ENCODE measurements around the gene SLC9B1. TPM values are rescaled to one million over a fixed set of nuclear protein-coding genes. Genes with fewer than 3 reads are reported as not detected.

Gene SLC9B1
- total and polyA plus RNA-seq, 12 donors = 0.07 to 1.4 (median 0.66) TPM; not detected in 3

DNA sequence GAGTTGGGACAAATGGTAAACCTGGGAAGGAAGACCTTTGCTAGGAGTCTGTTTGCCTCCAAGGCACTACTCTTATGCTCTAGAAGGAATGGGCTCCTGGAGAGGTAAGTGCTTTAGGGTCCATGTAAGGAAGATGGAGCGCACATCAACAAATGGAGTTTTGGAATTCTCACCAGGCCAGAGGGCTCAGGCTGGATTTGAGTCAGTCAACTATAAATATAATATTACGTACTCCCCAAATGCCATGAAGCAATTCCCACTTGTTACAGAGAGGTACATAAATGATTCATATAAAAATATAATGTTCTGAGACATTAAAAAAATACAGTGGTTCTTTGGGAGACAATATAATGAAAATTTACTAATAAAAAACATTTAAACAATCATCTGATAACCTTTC is 1.6 kb upstream of the SLC9B1 start:
- no peak overlapping the region for H3K4me3 ChIP-seq
- intact Hi-C loops (cut with DNase I) = no loop called here
- H3K27me3 ChIP-seq = no peaks in the 10 kb centered on the region
- DNase-seq (no peak), ATAC-seq (no peak)
- H3K9me3 ChIP-seq = no peaks in the 10 kb centered on the region
- 91 to 96% methylated on average over 2 of the region's 2 CpGs for WGBS, 2 donors
- H3K27ac ChIP-seq = no peak overlapping the region
- TF ChIP-seq, protein P1, sequence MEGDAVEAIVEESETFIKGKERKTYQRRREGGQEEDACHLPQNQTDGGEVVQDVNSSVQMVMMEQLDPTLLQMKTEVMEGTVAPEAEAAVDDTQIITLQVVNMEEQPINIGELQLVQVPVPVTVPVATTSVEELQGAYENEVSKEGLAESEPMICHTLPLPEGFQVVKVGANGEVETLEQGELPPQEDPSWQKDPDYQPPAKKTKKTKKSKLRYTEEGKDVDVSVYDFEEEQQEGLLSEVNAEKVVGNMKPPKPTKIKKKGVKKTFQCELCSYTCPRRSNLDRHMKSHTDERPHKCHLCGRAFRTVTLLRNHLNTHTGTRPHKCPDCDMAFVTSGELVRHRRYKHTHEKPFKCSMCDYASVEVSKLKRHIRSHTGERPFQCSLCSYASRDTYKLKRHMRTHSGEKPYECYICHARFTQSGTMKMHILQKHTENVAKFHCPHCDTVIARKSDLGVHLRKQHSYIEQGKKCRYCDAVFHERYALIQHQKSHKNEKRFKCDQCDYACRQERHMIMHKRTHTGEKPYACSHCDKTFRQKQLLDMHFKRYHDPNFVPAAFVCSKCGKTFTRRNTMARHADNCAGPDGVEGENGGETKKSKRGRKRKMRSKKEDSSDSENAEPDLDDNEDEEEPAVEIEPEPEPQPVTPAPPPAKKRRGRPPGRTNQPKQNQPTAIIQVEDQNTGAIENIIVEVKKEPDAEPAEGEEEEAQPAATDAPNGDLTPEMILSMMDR (IDR thresholded peaks at IDR 0.05) = no peak
- H3K4me1 ChIP-seq = peaks cover 0 to 15% (median 7%) of the 10 kb centered on the region in 9 donors
- H3K36me3 ChIP-seq = peaks cover 0 to 12% (median 0%) of the 10 kb centered on the region in 9 donors

DNA sequence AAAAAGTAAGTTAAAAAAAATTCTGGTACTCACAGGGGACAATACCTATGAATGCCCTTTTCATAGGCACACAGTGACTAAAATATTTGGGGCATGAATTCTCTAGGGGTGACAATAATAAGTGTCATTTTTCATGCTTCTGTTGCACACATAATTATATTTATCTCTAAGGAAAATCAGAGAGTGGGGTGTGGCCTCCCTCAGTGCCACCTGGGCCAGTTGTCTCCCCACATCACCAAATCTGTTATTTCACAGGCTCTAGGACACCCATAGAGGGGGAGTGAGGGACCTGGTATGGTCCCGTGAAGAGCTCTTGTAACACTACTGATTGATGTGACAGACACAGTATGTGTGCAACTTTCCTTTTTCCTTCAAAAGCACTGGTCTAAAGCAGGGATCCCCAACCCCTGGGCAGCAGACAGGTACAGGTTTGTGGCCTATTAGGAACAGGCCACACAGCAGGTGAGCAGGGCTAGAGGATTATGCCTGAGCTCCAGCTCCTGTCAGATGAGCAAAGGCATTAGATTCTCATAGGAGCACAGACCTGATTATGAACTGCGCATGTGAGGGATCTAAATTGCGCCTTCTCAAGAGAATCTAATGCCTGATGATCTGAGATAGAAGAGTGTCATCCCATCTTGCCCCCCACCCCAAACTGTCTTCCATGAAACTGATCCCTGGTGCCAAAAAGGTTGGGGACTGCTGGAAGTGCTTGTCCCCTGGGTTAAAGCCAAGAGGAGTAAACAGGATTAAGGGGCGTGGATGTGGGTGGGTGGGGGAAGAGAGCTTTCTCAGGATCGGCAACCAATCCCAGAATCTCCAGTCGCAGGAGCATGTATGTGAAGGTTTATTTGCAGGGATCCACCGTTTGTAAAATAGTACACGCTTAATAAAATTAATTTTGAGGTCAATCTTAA is 856 bp downstream of the SLC9B1 start:
- no peaks in the 10 kb centered on the region for H3K36me3 ChIP-seq
- peak overlapping the region; percentile 67 to 92 (median 90) for H3K27ac ChIP-seq
- intact Hi-C loops (cut with DNase I) = loop anchor here in 6 of 10 donors (5.0 to 10.0 kb wide), 8 partner anchors 76 to 584 kb away; partner anchors contain the start of genes CISD2 (in 4 of the 6), UBE2D3 (in 2 of the 6) and BDH2 (in 1 of the 6)
- peak overlapping the region; percentile 36 to 64 (median 56) for H3K4me3 ChIP-seq
- peak in 1 of 2 donors; percentile 36 for DNase-seq
- H3K9me3 ChIP-seq = no peaks in the 10 kb centered on the region
- 50 to 60% methylated on average over 8 of the region's 8 CpGs for WGBS, 2 donors
- no peaks in the 10 kb centered on the region for H3K27me3 ChIP-seq
- TF ChIP-seq, protein P1 (IDR thresholded peaks at IDR 0.05) = no peak
- peaks cover 0 to 15% (median 7%) of the 10 kb centered on the region in 9 donors for H3K4me1 ChIP-seq
- ATAC-seq = peak in 6 of 8 donors; percentile 18 to 38 (median 30)

DNA sequence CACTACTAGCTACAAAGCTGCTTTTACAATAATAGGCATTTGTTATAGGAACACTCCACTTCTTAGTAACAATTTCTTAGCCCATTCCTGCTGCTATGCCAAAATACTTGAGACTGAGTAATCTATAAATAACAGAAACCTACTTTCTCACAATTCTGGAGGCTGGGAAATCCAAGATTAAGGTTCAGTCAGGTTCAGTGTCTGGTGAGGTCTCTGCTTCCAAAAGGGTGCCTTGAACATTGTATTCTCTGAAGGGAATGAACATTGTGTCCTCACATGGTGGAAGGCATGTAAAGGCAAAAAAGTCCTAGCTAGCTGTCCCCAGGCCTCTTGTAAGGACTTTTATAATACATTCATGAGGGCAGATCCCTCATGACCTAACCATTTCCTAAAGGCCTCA is 7.0 kb downstream of the SLC9B1 start:
- DNase-seq = no peak
- peak overlapping the region in 5 of 10 donors; percentile 9 to 53 (median 29) for H3K27ac ChIP-seq

DNA sequence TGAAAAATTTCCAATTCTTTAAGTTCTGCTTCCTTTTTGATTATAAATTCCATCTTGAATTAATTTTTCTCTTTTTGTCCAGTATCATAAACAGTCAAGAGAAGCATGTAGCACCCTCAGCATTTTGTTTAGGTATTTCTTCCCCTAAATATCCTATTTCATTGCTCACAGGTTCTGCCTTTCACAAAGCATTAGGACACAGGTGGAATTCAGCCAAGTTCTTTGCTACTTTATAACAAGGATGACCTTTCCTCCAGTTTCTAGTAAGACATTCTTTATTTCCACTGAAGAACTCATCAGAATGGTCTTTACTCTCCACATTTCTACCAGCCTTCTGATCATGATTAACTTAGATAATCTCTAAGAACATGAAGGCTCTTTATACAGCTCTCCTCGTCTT is 7.4 kb downstream of the SLC9B1 start:
- H3K9me3 ChIP-seq = no peaks in the 10 kb centered on the region
- no peaks in the 10 kb centered on the region for H3K36me3 ChIP-seq
- peaks cover 0 to 15% (median 11%) of the 10 kb centered on the region in 9 donors for H3K4me1 ChIP-seq
- WGBS, 2 donors = 66 to 76% methylated on average over 1 of the region's 1 CpG
- intact Hi-C loops (cut with DNase I) = loop anchor here in 7 of 10 donors (5.0 to 10.0 kb wide), 5 partner anchors 83 to 577 kb away; partner anchors contain the start of genes CISD2 (in 3 of the 7), BDH2 (in 1 of the 7) and UBE2D3 (in 1 of the 7)
- ATAC-seq = peak in 1 of 8 donors; percentile 8
- TF ChIP-seq, protein P1 (IDR thresholded peaks at IDR 0.05) = no peak
- no peak overlapping the region for H3K4me3 ChIP-seq
- H3K27ac ChIP-seq = peak overlapping the region in 5 of 10 donors; percentile 9 to 53 (median 29)
- H3K27me3 ChIP-seq = no peaks in the 10 kb centered on the region
- no peak for DNase-seq

More for the DNA sequence above, 7.0 kb downstream of the SLC9B1 start:
- Histone ChIP-seq H3K4me3 (no peak overlapping the region), H3K9me3 (no peaks in the 10 kb centered on the region), H3K36me3 (no peaks in the 10 kb centered on the region), H3K4me1 (peaks cover 0 to 15% (median 11%) of the 10 kb centered on the region in 9 donors), H3K27me3 (no peaks in the 10 kb centered on the region)
- TF ChIP-seq, protein P1 (IDR thresholded peaks at IDR 0.05) = no peak
- peak in 1 of 8 donors; percentile 56 for ATAC-seq
- intact Hi-C loops (cut with DNase I) = loop anchor here in 7 of 10 donors (5.0 to 10.0 kb wide), 5 partner anchors 82 to 578 kb away; partner anchors contain the start of genes CISD2 (in 3 of the 7), BDH2 (in 1 of the 7) and UBE2D3 (in 1 of the 7)

Measured in heart right ventricle (tissue), 16 donors.